ENCODE measurements around the gene LRRC73.

DNA sequence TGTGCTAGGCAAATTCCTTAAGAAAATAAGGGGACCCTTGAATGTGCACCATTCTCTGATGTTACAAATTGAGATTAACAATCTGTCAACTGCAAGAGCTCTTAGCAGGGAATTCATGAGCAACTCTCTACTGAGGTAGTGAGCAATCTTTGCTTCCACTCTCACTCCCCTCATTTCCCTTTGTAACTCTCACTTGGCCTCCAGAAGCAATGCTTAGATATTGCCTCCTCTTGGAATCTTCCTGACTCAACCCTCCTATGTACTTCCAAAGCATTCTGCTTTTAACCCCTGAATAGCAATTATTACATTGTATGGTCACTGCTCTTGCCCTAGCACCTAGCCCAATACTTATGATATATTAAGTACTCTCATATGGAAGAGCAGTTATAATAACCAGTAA, 49.2 kb upstream of the LRRC73 start:
- TF ChIP-seq POLR2A (IDR thresholded peaks at IDR 0.05; ENCODE audit: low read depth, low read length), result no peak
- TF ChIP-seq POLR2AphosphoS5 (IDR thresholded peaks at IDR 0.05; ENCODE audit: low read depth, low read length), result no peak
- TF ChIP-seq TAF1 (IDR thresholded peaks at IDR 0.05; ENCODE audit: low read depth, low read length), result no peak
- TF ChIP-seq PAX5 (IDR thresholded peaks at IDR 0.05; ENCODE audit: insufficient read depth, low read length, severe bottlenecking), result no peak
- no peak for TF ChIP-seq POU2F2 (IDR thresholded peaks at IDR 0.05; ENCODE audit: low read depth, low read length)

Data from GM12891 (cell line).